Measurements from ENCODE around the gene GJE1.

Gene GJE1

GRCh38 chr6:142165227-142165626 lies 32.5 kb downstream of the GJE1 start:
- no peak for DNase-seq (ENCODE audit: low read depth in 2 of 2)

GRCh38 chr6:142167071-142167470 lies 34.3 kb downstream of the GJE1 start:
- DNase-seq (ENCODE audit: low read depth in 2 of 2) = no peak

GRCh38 chr6:142167486-142167885 lies 34.8 kb downstream of the GJE1 start:
- no peak for DNase-seq (ENCODE audit: low read depth in 2 of 2)

GRCh38 chr6:142171351-142171750 lies 38.6 kb downstream of the GJE1 start:
- no peak for DNase-seq (ENCODE audit: low read depth in 2 of 2)

- no peak for DNase-seq (ENCODE audit: low read depth in 2 of 2)
Measured at GRCh38 chr6:142172758-142173157, 40.0 kb downstream of the GJE1 start.

- no peak for DNase-seq (ENCODE audit: low read depth in 2 of 2)
Measured at GRCh38 chr6:142173980-142174379, 41.3 kb downstream of the GJE1 start.

GRCh38 chr6:142174703-142175102 lies 42.0 kb downstream of the GJE1 start:
- no peak for DNase-seq (ENCODE audit: low read depth in 2 of 2)

- DNase-seq (ENCODE audit: low read depth in 2 of 2) = no peak
Measured at GRCh38 chr6:142178129-142178528, 45.4 kb downstream of the GJE1 start.

- DNase-seq (ENCODE audit: low read depth in 2 of 2) = no peak
Measured at GRCh38 chr6:142182004-142182403, 49.3 kb downstream of the GJE1 start.

- no peak for DNase-seq (ENCODE audit: low read depth in 2 of 2)
Measured at GRCh38 chr6:142183351-142183750, 50.6 kb downstream of the GJE1 start.

GRCh38 chr6:142184307-142184706 lies 51.6 kb downstream of the GJE1 start:
- no peak for DNase-seq (ENCODE audit: low read depth in 2 of 2)
